GM19397 (cell line): Measurements from ENCODE around the gene SYF2.

Experiments used
- ATAC-seq: cut with Tn5 transposase; IDR thresholded peaks from one replicate; pipeline ENCODE4 v1.9.1; 2021; ENCODE audit warnings: mild to moderate bottlenecking, moderate library complexity; ENCODE audit not compliant: unreplicated experiment

The SYF2 gene

GRCh38 chr1:25185409-25186160, 46.7 kb downstream of the SYF2 start:
- ATAC-seq, result no peak

DNA sequence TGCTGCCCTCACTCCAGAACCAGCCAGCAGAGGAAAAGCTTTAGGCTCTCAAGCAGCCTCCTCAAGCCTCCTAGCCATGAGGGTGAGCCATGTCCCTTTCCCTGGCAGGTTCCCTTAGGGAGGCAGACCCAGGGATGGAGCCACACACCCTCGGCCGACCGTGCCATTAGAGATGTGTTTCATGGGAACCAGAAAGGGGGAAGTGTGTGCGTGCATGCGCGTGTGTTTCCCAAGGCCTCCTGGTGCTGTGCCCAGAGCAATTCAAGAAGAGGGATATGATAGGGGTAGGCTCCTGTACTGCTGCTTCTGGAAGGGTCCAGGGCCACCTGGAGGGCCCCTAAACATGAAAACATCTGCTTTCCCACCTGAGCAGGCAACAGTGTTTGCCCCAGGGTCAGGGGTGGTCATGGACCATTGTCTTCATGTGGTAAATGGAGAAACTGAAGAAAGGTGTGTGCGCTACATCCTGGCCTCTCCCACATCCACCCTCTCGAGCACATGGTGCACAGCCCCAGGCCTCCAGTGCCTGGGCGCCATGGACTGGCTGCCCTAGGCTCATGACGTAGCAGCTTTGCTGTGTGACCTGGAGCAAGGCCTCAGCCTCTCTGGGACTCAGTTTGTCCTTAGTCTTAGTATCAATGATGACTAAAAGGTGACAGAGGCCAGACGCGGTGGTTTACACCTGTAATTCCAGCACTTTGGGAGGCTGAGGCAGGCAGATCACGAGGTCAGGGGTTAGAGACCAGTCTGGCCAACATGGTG, 48.1 kb downstream of the SYF2 start:
- ATAC-seq, result no peak

DNA sequence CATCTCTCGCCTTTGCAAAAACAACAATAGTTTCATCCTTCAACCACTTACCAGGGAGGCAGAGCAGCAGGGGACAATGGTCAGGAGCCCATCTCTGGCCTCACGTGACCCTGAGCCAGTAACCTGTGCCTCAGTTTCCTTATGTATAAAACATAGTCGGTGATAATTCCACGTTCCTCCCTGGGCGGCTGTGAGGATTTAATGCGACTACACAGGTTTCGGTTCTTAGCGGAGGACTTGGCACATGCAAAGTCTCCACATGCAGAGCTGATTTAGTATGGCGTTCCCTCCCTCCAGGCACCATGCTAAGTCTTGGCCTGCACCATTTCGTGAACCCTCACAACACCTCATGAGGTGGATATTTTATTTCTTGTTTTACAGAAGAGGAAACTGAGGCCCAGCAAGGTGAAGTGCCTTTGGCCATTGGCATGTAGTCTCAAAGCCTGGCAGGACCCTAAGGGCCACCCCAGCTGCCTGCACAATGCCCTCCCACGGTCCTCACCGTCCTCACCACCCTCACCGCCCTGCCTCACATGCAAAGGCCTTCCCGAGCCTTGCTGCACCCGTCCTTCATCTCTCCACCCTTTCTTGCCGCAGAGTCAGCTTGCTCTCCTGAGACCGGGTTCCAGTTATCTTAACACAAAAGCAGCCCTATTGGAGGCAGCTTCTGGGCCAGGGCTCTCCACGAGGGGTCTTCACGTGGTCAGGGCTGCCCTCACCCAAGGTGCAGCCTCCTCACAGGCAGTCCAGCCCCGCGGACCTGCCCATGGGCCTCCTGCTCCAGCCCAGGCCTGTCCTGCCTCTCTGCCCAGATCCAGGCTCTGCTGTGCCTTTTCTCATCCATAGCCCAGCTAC, 48.9 kb downstream of the SYF2 start:
- ATAC-seq, result no peak

GRCh38 chr1:25182629-25183028, 49.7 kb downstream of the SYF2 start:
- no peak for ATAC-seq

DNA sequence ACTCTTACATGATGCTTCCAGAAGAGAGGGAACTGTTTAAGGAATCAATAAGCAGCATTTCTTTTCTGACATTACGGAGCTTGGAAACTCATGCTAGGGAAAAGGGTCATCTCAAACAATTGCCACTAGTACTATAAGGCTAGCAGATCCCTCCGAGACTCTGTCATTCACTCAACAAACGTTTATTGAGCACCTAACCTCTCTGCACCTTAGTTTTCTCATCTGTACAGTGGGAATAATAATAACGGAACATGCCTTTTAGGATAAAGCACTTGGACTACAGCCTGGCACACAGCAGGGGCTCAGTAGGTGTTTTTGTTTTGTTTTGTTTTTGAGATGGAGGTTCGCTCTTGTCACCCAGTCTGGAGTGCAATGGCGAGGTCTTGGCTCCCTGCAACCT, 51.3 kb downstream of the SYF2 start:
- no peak for ATAC-seq

DNA sequence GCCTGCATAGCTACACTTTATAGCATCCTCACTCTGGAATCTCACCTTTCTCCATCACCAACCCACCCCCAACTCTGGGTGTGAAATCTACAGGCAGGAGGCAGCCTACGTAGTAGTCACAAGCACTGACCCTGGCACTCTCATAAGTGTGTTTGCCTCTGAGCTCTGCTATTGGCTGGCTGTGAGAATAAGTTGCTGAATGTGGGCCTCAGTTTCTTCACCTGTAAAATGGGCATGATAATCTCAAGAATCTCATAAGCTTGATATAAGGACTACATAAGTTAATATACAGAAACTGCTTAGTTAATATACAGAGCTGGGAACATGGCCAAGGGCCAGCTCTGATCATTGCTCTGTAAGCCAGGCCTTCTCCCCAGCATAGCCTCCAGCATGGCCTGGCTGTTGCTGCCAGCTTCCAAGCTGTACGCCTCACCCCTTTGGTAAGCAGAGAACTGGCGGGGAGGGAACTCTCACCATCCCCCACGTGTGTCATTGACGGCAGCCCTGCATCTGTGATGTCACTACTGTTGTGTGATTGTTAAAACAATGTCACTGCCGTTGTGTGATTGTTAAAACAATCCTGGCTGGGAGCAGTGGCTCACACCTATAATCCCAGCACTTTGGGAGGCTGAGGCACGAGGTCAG, 53.3 kb downstream of the SYF2 start:
- no peak for ATAC-seq

GRCh38 chr1:25174730-25175612, 57.3 kb downstream of the SYF2 start:
- no peak for ATAC-seq

DNA sequence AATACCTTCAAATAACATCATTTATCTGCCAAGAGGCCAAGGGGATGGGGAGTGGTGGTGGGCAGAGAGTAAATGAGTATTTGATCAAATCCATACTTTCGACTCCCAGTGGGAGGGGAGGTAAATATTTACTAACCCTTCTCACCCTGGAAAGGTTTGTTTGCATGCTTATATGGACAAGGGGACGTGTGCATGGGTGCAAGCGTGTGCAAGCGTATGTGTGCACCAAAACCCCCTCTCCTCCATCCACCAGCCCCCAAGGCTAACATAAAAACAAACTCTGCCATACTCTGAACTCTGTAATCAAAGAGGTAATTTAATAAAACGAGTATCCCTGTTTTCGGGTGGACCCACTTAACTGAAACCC, 58.0 kb downstream of the SYF2 start:
- no peak for ATAC-seq

GRCh38 chr1:25173809-25174340, 58.4 kb downstream of the SYF2 start:
- ATAC-seq, result no peak
